H9 (cell line): Measurements from ENCODE around the gene UBQLN4. TPM values are rescaled to one million over a fixed set of nuclear protein-coding genes. Genes with fewer than 3 reads are reported as not detected.

Experiments
- DNase-seq: peaks from one replicate; pipeline ENCODE4 v3.0.0-alpha.2; 2017
- H2AFZ ChIP-seq: one replicate; pipeline ENCODE4 v1.6.1; 2013; ENCODE audit warnings: mild to moderate bottlenecking, low read length, control low read depth, moderate library complexity
- H2AK5ac ChIP-seq: 2 replicates; pipeline ENCODE4 v1.6.1; 2013; ENCODE audit warnings: low read length, control low read depth, mixed read lengths; ENCODE audit not compliant: insufficient read length
- H2BK120ac ChIP-seq: one replicate; pipeline ENCODE4 v1.6.1; 2013; ENCODE audit warnings: low read depth, mild to moderate bottlenecking, low read length, control low read depth, inconsistent platforms; ENCODE audit not compliant: poor library complexity, severe bottlenecking
- H2BK12ac ChIP-seq: 2 replicates; pipeline ENCODE4 v1.6.1; 2013; ENCODE audit warnings: low read length, control low read depth, mixed read lengths, low read depth; ENCODE audit not compliant: insufficient read length
- H2BK15ac ChIP-seq: 2 replicates; pipeline ENCODE4 v1.6.1; 2013; ENCODE audit warnings: low read depth, low read length, control low read depth
- H2BK20ac ChIP-seq: one replicate; pipeline ENCODE4 v1.6.1; 2013; ENCODE audit warnings: low read depth, mild to moderate bottlenecking, low read length, control low read depth, inconsistent platforms; ENCODE audit not compliant: poor library complexity, severe bottlenecking
- H2BK5ac ChIP-seq: 2 replicates; pipeline ENCODE4 v1.6.1; 2013; ENCODE audit warnings: low read length, control low read depth, mixed read lengths; ENCODE audit not compliant: insufficient read length
- H3K14ac ChIP-seq: 2 replicates; pipeline ENCODE4 v1.6.1; 2013; ENCODE audit warnings: low read length, control low read depth; ENCODE audit not compliant: insufficient read depth
- H3K18ac ChIP-seq: 2 replicates; pipeline ENCODE4 v1.6.1; 2013; ENCODE audit warnings: low read depth, mild to moderate bottlenecking, mixed read lengths, low read length, control low read depth; ENCODE audit not compliant: insufficient read length
- H3K23ac ChIP-seq: 2 replicates; pipeline ENCODE4 v1.6.1; 2013; ENCODE audit warnings: low read length, control low read depth, mixed read lengths, low read depth; ENCODE audit not compliant: insufficient read length
- H3K23me2 ChIP-seq: 2 replicates; pipeline ENCODE4 v1.6.1; 2013; ENCODE audit warnings: low read depth, mild to moderate bottlenecking, mixed read lengths, low read length, control low read depth; ENCODE audit not compliant: insufficient read length, poor library complexity, severe bottlenecking
- H3K27ac ChIP-seq: 2 replicates; pipeline ENCODE4 v1.5.1; 2013; ENCODE audit warnings: low read length, control low read depth, mixed read lengths, low read depth; ENCODE audit not compliant: insufficient read length
- H3K27me3 ChIP-seq: 2 replicates; pipeline ENCODE4 v1.6.1; 2013; ENCODE audit warnings: low read length, control low read depth, inconsistent platforms; ENCODE audit not compliant: insufficient read depth
- H3K4ac ChIP-seq: 2 replicates; pipeline ENCODE4 v1.6.1; 2013; ENCODE audit warnings: low read depth, mild to moderate bottlenecking, control low read depth, inconsistent platforms, low read length, moderate library complexity
- H3K4me1 ChIP-seq: 2 replicates; pipeline ENCODE4 v1.6.1; 2013; ENCODE audit warnings: low read length, control low read depth, inconsistent platforms; ENCODE audit not compliant: insufficient read depth
- H3K4me2 ChIP-seq: 2 replicates; pipeline ENCODE4 v1.6.1; 2013; ENCODE audit warnings: low read length, control low read depth, mixed read lengths; ENCODE audit not compliant: insufficient read length, insufficient read depth
- H3K56ac ChIP-seq: 2 replicates; pipeline ENCODE4 v1.6.1; 2013; ENCODE audit warnings: low read depth, mild to moderate bottlenecking, mixed read lengths, low read length, control low read depth; ENCODE audit not compliant: insufficient read length
- H3K79me1 ChIP-seq: 2 replicates; pipeline ENCODE4 v1.6.1; 2013; ENCODE audit warnings: low read depth, mild to moderate bottlenecking, moderate library complexity, low read length, control low read depth, inconsistent platforms; ENCODE audit not compliant: insufficient read depth, poor library complexity, severe bottlenecking
- H3K79me2 ChIP-seq: 2 replicates; pipeline ENCODE4 v1.6.1; 2013; ENCODE audit warnings: low read length, control low read depth, inconsistent platforms; ENCODE audit not compliant: insufficient read depth
- H3K9ac ChIP-seq: 2 replicates; pipeline ENCODE4 v1.6.1; 2013; ENCODE audit warnings: low read length, control low read depth, mixed read lengths; ENCODE audit not compliant: insufficient read length; ENCODE audit errors: extremely low read depth
- H3K9me3 ChIP-seq: one replicate; pipeline ENCODE4 v1.6.1; 2013; ENCODE audit warnings: low read depth, low read length, inconsistent platforms; ENCODE audit not compliant: control insufficient read depth
- H3T11ph ChIP-seq: one replicate; pipeline ENCODE4 v1.6.1; 2013; ENCODE audit warnings: mild to moderate bottlenecking, low read length, control low read depth, inconsistent platforms
- H4K20me1 ChIP-seq: one replicate; pipeline ENCODE4 v1.6.1; 2013; ENCODE audit not compliant: control insufficient read depth, insufficient read length, insufficient read depth
- H4K5ac ChIP-seq: 2 replicates; pipeline ENCODE4 v1.6.1; 2013; ENCODE audit warnings: low read depth, mild to moderate bottlenecking, mixed read lengths, low read length, control low read depth; ENCODE audit not compliant: insufficient read length
- H4K8ac ChIP-seq: replicated peaks from 2 replicates; pipeline ENCODE4 v1.6.1; 2013; ENCODE audit warnings: low read length, control low read depth, mixed read lengths, low read depth; ENCODE audit not compliant: insufficient read length
- H4K91ac ChIP-seq: 2 replicates; pipeline ENCODE4 v1.6.1; 2013; ENCODE audit warnings: low read depth, mild to moderate bottlenecking, moderate library complexity, mixed read lengths, low read length, control low read depth; ENCODE audit not compliant: insufficient read length
- H3K27ac Mint-ChIP-seq, 3 experiments: 2 replicates in 2 of 3; 3 replicates in 1 of 3; pipeline ENCODE4 v1.8.0; 2020 to 2021; ENCODE audit warnings: mixed read lengths in 3 of 3, mild to moderate bottlenecking in 1 of 3, moderate library complexity in 1 of 3
- H3K27me3 Mint-ChIP-seq: 2 replicates; pipeline ENCODE4 v1.8.0; 2021; ENCODE audit warnings: low read depth, mild to moderate bottlenecking, moderate library complexity, mixed read lengths
- H3K36me3 Mint-ChIP-seq, 3 experiments: 2 replicates in 2 of 3; 3 replicates in 1 of 3; pipeline ENCODE4 v1.8.0; 2020 to 2021; ENCODE audit warnings: low read depth in 3 of 3, mixed read lengths in 3 of 3; ENCODE audit not compliant: insufficient read depth in 1 of 3
- H3K4me1 Mint-ChIP-seq, 2 experiments: 2 replicates each; pipeline ENCODE4 v1.8.0; 2020; ENCODE audit warnings: mixed read lengths in 2 of 2
- H3K4me3 Mint-ChIP-seq, 2 experiments: 2 replicates in 1 of 2; 3 replicates in 1 of 2; pipeline ENCODE4 v1.8.0; 2020 to 2021; ENCODE audit warnings: mild to moderate bottlenecking in 2 of 2, mixed read lengths in 2 of 2, moderate library complexity in 1 of 2
- H3K9me3 Mint-ChIP-seq, 2 experiments: 2 replicates in 1 of 2; 3 replicates in 1 of 2; pipeline ENCODE4 v1.8.0; 2020; ENCODE audit warnings: mild to moderate bottlenecking in 2 of 2, mixed read lengths in 2 of 2, moderate library complexity in 1 of 2
- CTCF ChIP-seq: fragments of 200-600 bp; sonication (generic); conservative IDR thresholded peaks from 3 replicates; pipeline ENCODE4 v1.8.0; 2021; ENCODE audit warnings: antibody characterized with exemption, mild to moderate bottlenecking
- WGBS: extraction: QIAGEN DNeasy Blood & Tissue Kit; methylation state at CpG from one replicate; pipeline ENCODE4 v1.1.7; 2013; ENCODE audit warnings: missing lambda C conversion rate, low lambda C conversion rate, mixed read lengths; ENCODE audit not compliant: insufficient read length; ENCODE audit errors: extremely low coverage; 5-methylcytosine and 5-hydroxymethylcytosine counted together
- total RNA-seq: library from RNA; stranded (reverse); gene quantifications from 2 replicates; pipeline ENCODE4 v1.2.1, GENCODE V29; 2021

UBQLN4 gene
- total RNA-seq, 1 experiment from 2014 or later, result 49.4 TPM

DNA sequence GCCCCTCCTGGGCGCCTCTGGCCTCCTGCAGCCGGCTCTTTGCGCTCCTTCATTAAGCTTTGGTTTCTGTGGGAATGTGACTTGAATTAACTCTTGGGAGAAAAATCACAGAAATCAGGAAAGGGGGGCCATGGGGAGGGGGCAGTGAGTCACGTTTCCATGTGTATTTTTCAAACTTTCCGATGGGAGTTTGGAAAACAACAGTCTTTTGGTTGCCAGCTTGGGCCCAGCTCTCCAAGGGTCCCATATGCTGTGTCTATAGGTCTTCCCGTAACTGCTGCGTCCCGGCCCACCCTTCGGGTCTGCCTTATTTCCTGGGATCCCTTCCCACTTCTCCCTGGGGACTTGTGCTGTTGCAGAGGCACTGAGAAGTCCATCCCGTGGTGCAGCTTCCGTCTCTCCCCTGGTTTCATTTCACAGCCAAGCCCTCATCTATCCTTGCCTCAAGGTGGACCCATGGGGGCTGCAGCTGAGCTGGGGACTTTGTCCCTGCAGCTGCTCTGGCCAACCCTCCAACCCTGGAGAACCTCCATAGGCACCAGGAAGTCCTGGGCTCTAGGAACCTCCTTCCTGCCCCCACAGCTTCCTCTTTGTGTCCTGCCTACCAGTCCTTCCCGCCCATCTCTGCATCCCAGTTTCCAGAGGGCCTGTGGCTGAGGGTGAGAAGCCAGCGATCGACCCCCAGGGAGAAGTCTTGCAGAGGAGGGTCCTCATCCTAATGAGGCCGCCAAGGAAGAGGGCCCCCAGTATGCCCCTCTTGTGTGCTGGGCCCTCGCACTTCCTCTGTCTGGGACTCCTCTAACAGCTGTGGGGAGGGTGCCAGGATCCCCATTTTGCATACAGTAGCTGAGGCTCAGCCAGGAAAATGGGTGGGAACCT is 49.3 kb upstream of the UBQLN4 start:
- Mint-ChIP-seq H3K36me3 (peaks cover 0 to 7% (median 2%) of the 10 kb centered on the region in 3 experiments; a peak in 5 of 7 replicates), H3K4me3 (peak overlapping the region in 1 of 2 experiments; percentile 15; a peak in 1 of 5 replicates), H3K4me1 (peaks cover 54 to 60% of the 10 kb centered on the region in 2 experiments), H3K27ac (peak overlapping the region; percentile 6 to 94 (median 17); a peak in 6 of 7 replicates), H3K9me3 (no peaks in the 10 kb centered on the region; a peak in 2 of 5 replicates), H3K27me3 (no peaks in the 10 kb centered on the region)
- Histone ChIP-seq H3K4me2 (no peak overlapping the region), H3K56ac (no peak overlapping the region), H3K27ac (no peak overlapping the region), H2BK20ac (no peak overlapping the region), H4K91ac (peak overlapping the region; percentile 67), H3K27me3 (no peaks in the 10 kb centered on the region), H4K5ac (no peak overlapping the region), H3K18ac (peak overlapping the region; percentile 41), H2BK5ac (no peak overlapping the region), H3K4me1 (peaks cover 14% of the 10 kb centered on the region; the same call in 1 of the 2 replicates), H3K79me2 (no peaks in the 10 kb centered on the region), H4K8ac (no peak overlapping the region), H2BK12ac (peak overlapping the region; percentile 29), H3T11ph (no peak overlapping the region), H4K20me1 (peaks cover 2% of the 10 kb centered on the region), H2BK120ac (no peak overlapping the region), H3K9ac (no peak overlapping the region), H3K23me2 (peaks cover 5% of the 10 kb centered on the region), H2AK5ac (no peak overlapping the region), H3K23ac (no peak overlapping the region), H3K9me3 (no peaks in the 10 kb centered on the region), H2AFZ (no peak overlapping the region), H3K4ac (no peak overlapping the region), H2BK15ac (peak overlapping the region; percentile 24; the same call in 1 of the 2 replicates), H3K14ac (0 out of 2 replicates have a peak overlapping the region, but pooled peaks have one; percentile 9), H3K79me1 (no peaks in the 10 kb centered on the region)
- no peak for TF ChIP-seq CTCF
- no CpG with 5 or more reads among the region's 16 CpGs for WGBS
- no peak for DNase-seq
